WTC11 (cell line): ENCODE data around the gene RGMA. TPM values are rescaled to one million over a fixed set of nuclear protein-coding genes. Genes with fewer than 3 reads are reported as not detected.

Experiments used
- ATAC-seq: fragments of 200-7000 bp; cut with Tn5 transposase; 2 replicates; pipeline ENCODE4 v1.10.0; 2021; ENCODE audit warnings: mild to moderate bottlenecking, moderate library complexity
- CTCF ChIA-PET: fragments of 300-600 bp; sonication (Branson Sonifier 250); formaldehyde crosslinking; loops from one replicate; lab custom pipeline; 2021; ENCODE audit warnings: antibody characterized with exemption; lab: Charles Lee
- POLR2A ChIA-PET: fragments of 350-600 bp; sonication (Branson Sonifier 250); formaldehyde crosslinking; loops from one replicate; lab custom pipeline; 2021; ENCODE audit warnings: antibody characterized with exemption; lab: Charles Lee
- DNase-seq: peaks from one replicate; pipeline ENCODE4 v3.0.0; 2021; ENCODE audit warnings: low spot score
- H3K27ac Mint-ChIP-seq: 2 replicates; pipeline ENCODE4 v1.8.0; 2021; ENCODE audit warnings: mixed read lengths
- H3K27me3 Mint-ChIP-seq: 2 replicates; pipeline ENCODE4 v1.8.0; 2021; ENCODE audit warnings: low read depth, mild to moderate bottlenecking, moderate library complexity, mixed read lengths
- H3K36me3 Mint-ChIP-seq: 2 replicates; pipeline ENCODE4 v1.8.0; 2021; ENCODE audit warnings: mixed read lengths
- H3K4me1 Mint-ChIP-seq: 2 replicates; pipeline ENCODE4 v1.8.0; 2022; ENCODE audit warnings: mixed read lengths
- H3K4me3 Mint-ChIP-seq: 2 replicates; pipeline ENCODE4 v1.8.0; 2021; ENCODE audit warnings: mild to moderate bottlenecking, moderate library complexity, mixed read lengths
- H3K9me3 Mint-ChIP-seq: 2 replicates; pipeline ENCODE4 v1.8.0; 2021; ENCODE audit warnings: mixed read lengths
- CREM ChIP-seq: sonication (generic); formaldehyde crosslinking; IDR thresholded peaks from 2 replicates; pipeline ENCODE4 v1.8.1; 2022; ENCODE audit warnings: mild to moderate bottlenecking, missing genetic modification reagents, moderate library complexity
- FOXP1 ChIP-seq: sonication (generic); formaldehyde crosslinking; IDR thresholded peaks from 2 replicates; pipeline ENCODE4 v1.8.0; 2022; ENCODE audit warnings: missing genetic modification reagents, mild to moderate bottlenecking, moderate library complexity, borderline replicate concordance
- GTF2I ChIP-seq: fragments of 250-450 bp; sonication (Bioruptor Pico); conservative IDR thresholded peaks from 2 replicates; pipeline ENCODE4 v1.4.0; 2021; ENCODE audit warnings: mild to moderate bottlenecking
- IRF2 ChIP-seq: sonication (generic); formaldehyde crosslinking; IDR thresholded peaks from 2 replicates; pipeline ENCODE4 v1.8.0; 2022; ENCODE audit warnings: low read depth, missing genetic modification reagents, borderline replicate concordance
- NFYB ChIP-seq: sonication (generic); formaldehyde crosslinking; conservative IDR thresholded peaks from 2 replicates; pipeline ENCODE4 v1.8.0; 2022; ENCODE audit warnings: low read depth, missing genetic modification reagents
- NR2C2 ChIP-seq: sonication (generic); formaldehyde crosslinking; IDR thresholded peaks from 2 replicates; pipeline ENCODE4 v1.8.0; 2022; ENCODE audit warnings: mild to moderate bottlenecking, missing genetic modification reagents
- PRRX2 ChIP-seq: fragments of 250-450 bp; sonication (Bioruptor Pico); IDR thresholded peaks from 2 replicates; pipeline ENCODE4 v1.8.0; 2021; ENCODE audit warnings: mild to moderate bottlenecking
- SMAD4 ChIP-seq: sonication (generic); formaldehyde crosslinking; IDR thresholded peaks from 2 replicates; pipeline ENCODE4 v1.8.0; 2022; ENCODE audit warnings: mild to moderate bottlenecking, missing genetic modification reagents
- TP53 ChIP-seq: sonication (generic); formaldehyde crosslinking; IDR thresholded peaks from 2 replicates; pipeline ENCODE4 v1.8.1; 2023; ENCODE audit warnings: mild to moderate bottlenecking, missing genetic modification reagents
- ZNF138 ChIP-seq: sonication (generic); formaldehyde crosslinking; conservative IDR thresholded peaks from 2 replicates; pipeline ENCODE4 v1.8.1; 2022; ENCODE audit warnings: mild to moderate bottlenecking, moderate library complexity, missing genetic modification reagents
- ZNF219 ChIP-seq: sonication (generic); formaldehyde crosslinking; IDR thresholded peaks from 2 replicates; pipeline ENCODE4 v1.8.0; 2023; ENCODE audit warnings: missing genetic modification reagents, mild to moderate bottlenecking, borderline replicate concordance
- ZNF317 ChIP-seq: sonication (generic); formaldehyde crosslinking; IDR thresholded peaks from 2 replicates; pipeline ENCODE4 v1.8.1; 2023; ENCODE audit warnings: low read depth, mild to moderate bottlenecking, moderate library complexity, missing genetic modification reagents, borderline replicate concordance
- total RNA-seq: library from RNA; stranded (reverse); gene quantifications from 3 replicates; pipeline ENCODE4 v1.2.3, GENCODE V29; 2021
- TF ChIP-seq, protein P1 (sequence below): sonication (generic); formaldehyde crosslinking; IDR thresholded peaks from 2 replicates; pipeline ENCODE4 v1.8.1; 2023; ENCODE audit warnings: mild to moderate bottlenecking, missing genetic modification reagents, moderate library complexity
- TF ChIP-seq, protein P2 (sequence below): sonication (generic); formaldehyde crosslinking; IDR thresholded peaks from 2 replicates; pipeline ENCODE4 v1.8.1; 2022; ENCODE audit warnings: mild to moderate bottlenecking, moderate library complexity, missing genetic modification reagents
- TF ChIP-seq, protein P3 (sequence below): sonication (generic); formaldehyde crosslinking; conservative IDR thresholded peaks from 2 replicates; pipeline ENCODE4 v1.8.1; 2023; ENCODE audit warnings: mild to moderate bottlenecking, low read depth, missing genetic modification reagents, moderate library complexity
- TF ChIP-seq, protein P4 (sequence below): fragments of 250-450 bp; sonication (Bioruptor Pico); IDR thresholded peaks from 2 replicates; pipeline ENCODE4 v1.9.0; 2021; ENCODE audit warnings: moderate library complexity, mild to moderate bottlenecking, inconsistent platforms, borderline replicate concordance
- TF ChIP-seq, protein P5 (sequence below): fragments of 250-450 bp; sonication (Bioruptor Pico); IDR thresholded peaks from 2 replicates; pipeline ENCODE4 v1.9.0; 2021; ENCODE audit warnings: mild to moderate bottlenecking
- TF ChIP-seq, protein P6 (sequence below): sonication (generic); formaldehyde crosslinking; IDR thresholded peaks from 2 replicates; pipeline ENCODE4 v1.8.1; 2023; ENCODE audit warnings: mild to moderate bottlenecking, moderate library complexity, missing genetic modification reagents

RGMA gene
- total RNA-seq, 1 experiment from 2014 or later, result 47.2 TPM

DNA sequence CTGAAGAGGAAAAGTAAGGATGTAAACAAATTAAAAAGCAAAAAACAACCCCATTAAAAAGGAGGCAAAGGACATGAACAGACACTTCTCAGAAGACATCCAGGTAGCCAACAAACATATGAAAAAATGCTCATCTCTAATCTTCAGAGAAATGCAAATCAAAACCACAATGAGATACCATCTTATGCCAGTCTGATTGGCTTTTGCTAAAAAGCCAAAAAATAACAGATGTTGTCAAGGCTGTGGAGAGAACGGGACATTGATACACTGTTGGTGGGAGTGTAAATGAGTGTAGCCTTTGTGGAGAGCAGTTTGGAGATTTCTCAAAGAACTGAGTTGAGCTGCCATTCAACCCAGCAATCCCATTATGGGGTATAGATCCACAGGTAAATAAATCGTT lies 18.6 kb upstream of the RGMA start:
- Mint-ChIP-seq H3K4me1 (peaks cover 50% of the 10 kb centered on the region), H3K27ac (no peak overlapping the region; the same call in 1 of the 2 replicates), H3K4me3 (no peak overlapping the region), H3K9me3 (peaks cover 7% of the 10 kb centered on the region), H3K27me3 (peaks cover 51% of the 10 kb centered on the region), H3K36me3 (no peaks in the 10 kb centered on the region)
- TF ChIP-seq FOXP1 (CRISPR knock-in tag), result no peak
- no peak for TF ChIP-seq CREM
- TF ChIP-seq, protein P1, sequence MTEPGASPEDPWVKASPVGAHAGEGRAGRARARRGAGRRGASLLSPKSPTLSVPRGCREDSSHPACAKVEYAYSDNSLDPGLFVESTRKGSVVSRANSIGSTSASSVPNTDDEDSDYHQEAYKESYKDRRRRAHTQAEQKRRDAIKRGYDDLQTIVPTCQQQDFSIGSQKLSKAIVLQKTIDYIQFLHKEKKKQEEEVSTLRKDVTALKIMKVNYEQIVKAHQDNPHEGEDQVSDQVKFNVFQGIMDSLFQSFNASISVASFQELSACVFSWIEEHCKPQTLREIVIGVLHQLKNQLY, result no peak
- TF ChIP-seq, protein P2, sequence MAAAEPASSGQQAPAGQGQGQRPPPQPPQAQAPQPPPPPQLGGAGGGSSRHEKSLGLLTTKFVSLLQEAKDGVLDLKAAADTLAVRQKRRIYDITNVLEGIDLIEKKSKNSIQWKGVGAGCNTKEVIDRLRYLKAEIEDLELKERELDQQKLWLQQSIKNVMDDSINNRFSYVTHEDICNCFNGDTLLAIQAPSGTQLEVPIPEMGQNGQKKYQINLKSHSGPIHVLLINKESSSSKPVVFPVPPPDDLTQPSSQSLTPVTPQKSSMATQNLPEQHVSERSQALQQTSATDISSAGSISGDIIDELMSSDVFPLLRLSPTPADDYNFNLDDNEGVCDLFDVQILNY (CRISPR knock-in tag), result no peak
- TF ChIP-seq IRF2 (CRISPR knock-in tag), result no peak
- TF ChIP-seq, protein P3, sequence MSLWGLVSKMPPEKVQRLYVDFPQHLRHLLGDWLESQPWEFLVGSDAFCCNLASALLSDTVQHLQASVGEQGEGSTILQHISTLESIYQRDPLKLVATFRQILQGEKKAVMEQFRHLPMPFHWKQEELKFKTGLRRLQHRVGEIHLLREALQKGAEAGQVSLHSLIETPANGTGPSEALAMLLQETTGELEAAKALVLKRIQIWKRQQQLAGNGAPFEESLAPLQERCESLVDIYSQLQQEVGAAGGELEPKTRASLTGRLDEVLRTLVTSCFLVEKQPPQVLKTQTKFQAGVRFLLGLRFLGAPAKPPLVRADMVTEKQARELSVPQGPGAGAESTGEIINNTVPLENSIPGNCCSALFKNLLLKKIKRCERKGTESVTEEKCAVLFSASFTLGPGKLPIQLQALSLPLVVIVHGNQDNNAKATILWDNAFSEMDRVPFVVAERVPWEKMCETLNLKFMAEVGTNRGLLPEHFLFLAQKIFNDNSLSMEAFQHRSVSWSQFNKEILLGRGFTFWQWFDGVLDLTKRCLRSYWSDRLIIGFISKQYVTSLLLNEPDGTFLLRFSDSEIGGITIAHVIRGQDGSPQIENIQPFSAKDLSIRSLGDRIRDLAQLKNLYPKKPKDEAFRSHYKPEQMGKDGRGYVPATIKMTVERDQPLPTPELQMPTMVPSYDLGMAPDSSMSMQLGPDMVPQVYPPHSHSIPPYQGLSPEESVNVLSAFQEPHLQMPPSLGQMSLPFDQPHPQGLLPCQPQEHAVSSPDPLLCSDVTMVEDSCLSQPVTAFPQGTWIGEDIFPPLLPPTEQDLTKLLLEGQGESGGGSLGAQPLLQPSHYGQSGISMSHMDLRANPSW (CRISPR knock-in tag), result no peak
- no peak for TF ChIP-seq ZNF138 (CRISPR knock-in tag)
- no peak for TF ChIP-seq ZNF317 (CRISPR knock-in tag)
- TF ChIP-seq, protein P4, sequence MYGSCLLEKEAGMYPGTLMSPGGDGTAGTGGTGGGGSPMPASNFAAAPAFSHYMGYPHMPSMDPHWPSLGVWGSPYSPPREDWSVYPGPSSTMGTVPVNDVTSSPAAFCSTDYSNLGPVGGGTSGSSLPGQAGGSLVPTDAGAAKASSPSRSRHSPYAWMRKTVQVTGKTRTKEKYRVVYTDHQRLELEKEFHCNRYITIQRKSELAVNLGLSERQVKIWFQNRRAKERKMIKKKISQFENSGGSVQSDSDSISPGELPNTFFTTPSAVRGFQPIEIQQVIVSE, result no peak
- no peak for TF ChIP-seq TP53 (CRISPR knock-in tag)
- TF ChIP-seq PRRX2, result no peak
- no peak for TF ChIP-seq NFYB
- TF ChIP-seq, protein P5, sequence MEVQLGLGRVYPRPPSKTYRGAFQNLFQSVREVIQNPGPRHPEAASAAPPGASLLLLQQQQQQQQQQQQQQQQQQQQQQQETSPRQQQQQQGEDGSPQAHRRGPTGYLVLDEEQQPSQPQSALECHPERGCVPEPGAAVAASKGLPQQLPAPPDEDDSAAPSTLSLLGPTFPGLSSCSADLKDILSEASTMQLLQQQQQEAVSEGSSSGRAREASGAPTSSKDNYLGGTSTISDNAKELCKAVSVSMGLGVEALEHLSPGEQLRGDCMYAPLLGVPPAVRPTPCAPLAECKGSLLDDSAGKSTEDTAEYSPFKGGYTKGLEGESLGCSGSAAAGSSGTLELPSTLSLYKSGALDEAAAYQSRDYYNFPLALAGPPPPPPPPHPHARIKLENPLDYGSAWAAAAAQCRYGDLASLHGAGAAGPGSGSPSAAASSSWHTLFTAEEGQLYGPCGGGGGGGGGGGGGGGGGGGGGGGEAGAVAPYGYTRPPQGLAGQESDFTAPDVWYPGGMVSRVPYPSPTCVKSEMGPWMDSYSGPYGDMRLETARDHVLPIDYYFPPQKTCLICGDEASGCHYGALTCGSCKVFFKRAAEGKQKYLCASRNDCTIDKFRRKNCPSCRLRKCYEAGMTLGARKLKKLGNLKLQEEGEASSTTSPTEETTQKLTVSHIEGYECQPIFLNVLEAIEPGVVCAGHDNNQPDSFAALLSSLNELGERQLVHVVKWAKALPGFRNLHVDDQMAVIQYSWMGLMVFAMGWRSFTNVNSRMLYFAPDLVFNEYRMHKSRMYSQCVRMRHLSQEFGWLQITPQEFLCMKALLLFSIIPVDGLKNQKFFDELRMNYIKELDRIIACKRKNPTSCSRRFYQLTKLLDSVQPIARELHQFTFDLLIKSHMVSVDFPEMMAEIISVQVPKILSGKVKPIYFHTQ (CRISPR knock-in tag), result no peak
- TF ChIP-seq, protein P6, sequence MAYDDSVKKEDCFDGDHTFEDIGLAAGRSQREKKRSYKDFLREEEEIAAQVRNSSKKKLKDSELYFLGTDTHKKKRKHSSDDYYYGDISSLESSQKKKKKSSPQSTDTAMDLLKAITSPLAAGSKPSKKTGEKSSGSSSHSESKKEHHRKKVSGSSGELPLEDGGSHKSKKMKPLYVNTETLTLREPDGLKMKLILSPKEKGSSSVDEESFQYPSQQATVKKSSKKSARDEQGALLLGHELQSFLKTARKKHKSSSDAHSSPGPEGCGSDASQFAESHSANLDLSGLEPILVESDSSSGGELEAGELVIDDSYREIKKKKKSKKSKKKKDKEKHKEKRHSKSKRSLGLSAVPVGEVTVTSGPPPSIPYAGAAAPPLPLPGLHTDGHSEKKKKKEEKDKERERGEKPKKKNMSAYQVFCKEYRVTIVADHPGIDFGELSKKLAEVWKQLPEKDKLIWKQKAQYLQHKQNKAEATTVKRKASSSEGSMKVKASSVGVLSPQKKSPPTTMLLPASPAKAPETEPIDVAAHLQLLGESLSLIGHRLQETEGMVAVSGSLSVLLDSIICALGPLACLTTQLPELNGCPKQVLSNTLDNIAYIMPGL (CRISPR knock-in tag), result no peak
- TF ChIP-seq NR2C2, result no peak
- no peak for TF ChIP-seq SMAD4
- no peak for TF ChIP-seq ZNF219 (CRISPR knock-in tag)
- TF ChIP-seq GTF2I (CRISPR knock-in tag), result no peak
- ChIA-PET CTCF (interaction anchor here (0.6 to 2.5 kb wide), 2 partner anchors 20 to 417 kb away, joined by 4 to 7 read pairs; no protein-coding TSS in a partner anchor), POLR2A (no interaction called here)
- ATAC-seq, result no peak
- DNase-seq, result no peak
